NT2/D1 (cell line): ENCODE results near the gene SYF2.

ENCODE experiments used
- SUZ12 ChIP-seq: IDR thresholded peaks from 2 replicates; pipeline ENCODE4 v1.6.1; 2011; ENCODE audit not compliant: insufficient read length, insufficient read depth; ENCODE audit errors: extremely low read depth
- YY1 ChIP-seq: IDR thresholded peaks from 2 replicates; pipeline ENCODE4 v1.6.1; 2011; ENCODE audit not compliant: insufficient read length, insufficient read depth
- ZNF274 ChIP-seq: IDR thresholded peaks from 2 replicates; pipeline ENCODE4 v1.6.1; 2011; ENCODE audit warnings: mild to moderate bottlenecking, low read depth, low read length

DNA sequence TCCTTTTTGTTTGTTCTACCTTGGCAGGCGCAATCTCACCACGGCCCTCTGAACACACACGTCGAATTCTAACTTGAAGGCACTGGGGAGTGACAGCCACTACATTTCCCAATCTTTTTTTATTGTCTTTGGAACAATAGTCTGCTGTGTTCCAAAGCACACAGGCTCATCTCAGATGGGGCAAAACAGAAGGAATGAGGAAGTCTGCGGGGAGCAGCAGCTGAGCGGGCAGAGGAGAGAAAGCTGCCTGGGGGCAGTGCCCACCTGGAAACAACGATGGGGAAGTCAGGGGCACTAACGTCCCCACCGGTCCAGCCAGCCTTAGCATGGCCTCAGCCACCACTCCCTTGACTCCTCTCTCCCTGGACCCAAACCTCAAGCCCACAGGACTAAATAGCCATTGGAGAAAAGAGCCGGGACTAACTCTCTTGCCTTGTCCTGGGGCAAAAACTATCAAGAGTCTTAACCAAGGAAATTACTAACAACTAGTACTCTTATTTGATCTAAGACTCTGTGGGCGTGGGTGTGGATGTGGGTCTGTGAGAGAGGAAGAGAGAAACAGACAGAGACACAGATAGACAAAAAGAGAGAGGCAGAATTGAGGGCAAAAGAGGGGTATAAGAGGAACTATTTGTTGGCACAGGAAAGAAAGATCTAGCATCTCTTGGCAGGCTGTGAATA lies 34.2 kb downstream of the SYF2 start:
- TF ChIP-seq SUZ12 (no peak), YY1 (no peak), ZNF274 (no peak)
